Activated T-cell treated with anti-CD3 and anti-CD28 coated beads, Interleukin-2, amount 50 U/mL, for 4 hours (primary cell): ENCODE measurements around the gene ETFA. TPM values are rescaled to one million over a fixed set of nuclear protein-coding genes. Genes with fewer than 3 reads are reported as not detected.
A peak's percentile ranks its signal among the peaks of the same experiment; 100 is the strongest.
"Not testable (repeated sequence)": the region's sequence is repeated elsewhere in the genome, so short reads cannot be mapped to it uniquely, and the experiment has no call there.

ENCODE experiments used
- ATAC-seq, 2 donors: fragments of 200-7000 bp; cut with Tn5 transposase; one replicate each; pipeline ENCODE4 v1.10.0; 2021
- DNase-seq: peaks from one replicate; pipeline ENCODE4 v3.0.0-alpha.2; 2020
- H3K27me3 Mint-ChIP-seq: one replicate; pipeline ENCODE4 v1.8.0; 2021; ENCODE audit warnings: low read depth, mixed read lengths
- H3K36me3 Mint-ChIP-seq: one replicate; pipeline ENCODE4 v1.8.0; 2022; ENCODE audit warnings: mixed read lengths; ENCODE audit not compliant: insufficient read depth
- H3K4me1 Mint-ChIP-seq: one replicate; pipeline ENCODE4 v1.8.0; 2021; ENCODE audit warnings: low read depth, mixed read lengths
- H3K4me3 Mint-ChIP-seq: one replicate; pipeline ENCODE4 v1.8.0; 2021; ENCODE audit warnings: mild to moderate bottlenecking, moderate library complexity, mixed read lengths
- H3K9me3 Mint-ChIP-seq: one replicate; pipeline ENCODE4 v1.8.0; 2021; ENCODE audit warnings: mixed read lengths
- total RNA-seq, 3 donors: library from RNA; stranded (reverse); gene quantifications; one replicate each; pipeline ENCODE4 v1.2.1, GENCODE V29; 2021

The ETFA gene
- total RNA-seq, 3 donors from 2014 or later, result 129 to 145 (median 143) TPM

GRCh38 chr15:76321602-76322001 is 10.3 kb upstream of the ETFA start:
- H3K27me3 Mint-ChIP-seq, result peaks cover 41% of the 10 kb centered on the region
- DNase-seq, result no peak
- no peak for ATAC-seq
- no peaks in the 10 kb centered on the region for H3K4me1 Mint-ChIP-seq
- H3K4me3 Mint-ChIP-seq, result no peak overlapping the region
- no peaks in the 10 kb centered on the region for H3K36me3 Mint-ChIP-seq
- H3K9me3 Mint-ChIP-seq, result no peaks in the 10 kb centered on the region

GRCh38 chr15:76321171-76321570 is 9.9 kb upstream of the ETFA start:
- no peaks in the 10 kb centered on the region for H3K9me3 Mint-ChIP-seq
- peaks cover 38% of the 10 kb centered on the region for H3K27me3 Mint-ChIP-seq
- ATAC-seq (no peak), DNase-seq (no peak)
- H3K4me3 Mint-ChIP-seq, result no peak overlapping the region
- no peaks in the 10 kb centered on the region for H3K4me1 Mint-ChIP-seq
- no peaks in the 10 kb centered on the region for H3K36me3 Mint-ChIP-seq

DNA sequence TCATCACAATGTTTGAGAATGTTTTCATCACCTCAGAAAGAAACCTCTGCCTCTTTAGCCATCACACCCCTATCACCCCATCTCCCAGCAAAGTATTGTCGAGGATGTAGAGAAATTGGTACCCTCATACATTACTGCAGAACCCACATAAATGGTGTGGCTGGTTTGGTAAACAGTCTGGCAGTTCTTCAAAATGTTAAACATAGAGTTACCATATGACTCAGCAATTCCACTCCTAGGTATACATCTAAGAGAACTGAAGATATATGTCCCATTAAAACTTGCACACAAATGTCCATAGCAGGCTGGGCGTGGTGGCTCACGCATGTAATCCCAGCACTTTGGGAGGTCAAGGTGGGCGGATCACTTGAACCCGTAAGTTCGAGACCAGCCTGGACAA is 8.7 kb upstream of the ETFA start:
- no peak for DNase-seq
- H3K27me3 Mint-ChIP-seq, result peaks cover 32% of the 10 kb centered on the region
- H3K36me3 Mint-ChIP-seq, result no peaks in the 10 kb centered on the region
- ATAC-seq, result no peak
- H3K4me1 Mint-ChIP-seq, result no peaks in the 10 kb centered on the region
- H3K9me3 Mint-ChIP-seq, result no peaks in the 10 kb centered on the region
- H3K4me3 Mint-ChIP-seq, result no peak overlapping the region

- Mint-ChIP-seq H3K4me3 (no peak overlapping the region), H3K9me3 (no peaks in the 10 kb centered on the region), H3K4me1 (peaks cover 14% of the 10 kb centered on the region), H3K27me3 (peaks cover 2% of the 10 kb centered on the region), H3K36me3 (no peaks in the 10 kb centered on the region)
- DNase-seq (no peak), ATAC-seq (no peak)
Observed at GRCh38 chr15:76313731-76314130, 2.5 kb upstream of the ETFA start.

- ATAC-seq, H3K9me3 Mint-ChIP-seq, H3K36me3 Mint-ChIP-seq, H3K27me3 Mint-ChIP-seq, DNase-seq: not testable (repeated sequence)
- H3K4me1 Mint-ChIP-seq, result peaks cover 20% of the 10 kb centered on the region
- H3K4me3 Mint-ChIP-seq, result peak overlapping the region; percentile 22
Observed at GRCh38 chr15:76313175-76313567, 1.9 kb upstream of the ETFA start.

- Mint-ChIP-seq H3K36me3 (no peaks in the 10 kb centered on the region), H3K4me3 (peak overlapping the region; percentile 22), H3K9me3 (no peaks in the 10 kb centered on the region), H3K4me1 (peaks cover 21% of the 10 kb centered on the region), H3K27me3 (peaks cover 2% of the 10 kb centered on the region)
- no peak for DNase-seq
- ATAC-seq, result no peak
Observed at GRCh38 chr15:76312540-76313174, 1.4 kb upstream of the ETFA start.

DNA sequence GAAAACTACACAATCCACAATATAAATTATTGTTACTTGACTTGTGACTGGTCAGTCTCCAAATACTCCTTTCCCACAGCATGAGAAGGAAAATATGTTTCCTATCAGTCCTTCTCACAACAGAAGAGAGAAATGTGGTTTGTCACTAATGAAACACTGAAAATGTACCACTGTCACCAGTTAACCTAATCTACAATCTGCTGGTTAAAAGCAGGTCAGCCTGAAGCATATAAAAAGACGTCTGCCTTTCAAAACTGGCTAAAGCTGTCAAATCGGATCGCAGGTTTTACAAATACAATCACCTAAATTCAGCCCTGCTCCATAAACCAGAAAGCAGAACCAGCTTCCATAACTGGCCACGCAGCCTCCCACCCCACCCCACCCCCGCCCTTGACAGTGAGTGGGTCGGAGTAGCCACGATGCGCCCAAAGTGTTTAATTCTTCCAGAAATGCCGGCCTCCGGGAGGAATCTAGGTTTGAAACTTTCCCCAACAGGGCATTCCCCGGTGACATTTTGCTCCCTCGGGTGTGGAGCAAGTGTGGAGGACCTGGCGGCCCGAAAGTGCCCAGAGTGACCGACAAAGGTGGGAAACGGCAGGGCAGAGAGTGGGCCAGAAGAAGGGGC is 682 bp downstream of the ETFA start:
- Mint-ChIP-seq H3K9me3 (no peaks in the 10 kb centered on the region), H3K4me3 (peak overlapping the region; percentile 89), H3K36me3 (no peaks in the 10 kb centered on the region), H3K4me1 (peaks cover 28% of the 10 kb centered on the region), H3K27me3 (peaks cover 2% of the 10 kb centered on the region)
- ATAC-seq, result peak in 1 of 2 donors; percentile 9
- DNase-seq, result no peak

DNA sequence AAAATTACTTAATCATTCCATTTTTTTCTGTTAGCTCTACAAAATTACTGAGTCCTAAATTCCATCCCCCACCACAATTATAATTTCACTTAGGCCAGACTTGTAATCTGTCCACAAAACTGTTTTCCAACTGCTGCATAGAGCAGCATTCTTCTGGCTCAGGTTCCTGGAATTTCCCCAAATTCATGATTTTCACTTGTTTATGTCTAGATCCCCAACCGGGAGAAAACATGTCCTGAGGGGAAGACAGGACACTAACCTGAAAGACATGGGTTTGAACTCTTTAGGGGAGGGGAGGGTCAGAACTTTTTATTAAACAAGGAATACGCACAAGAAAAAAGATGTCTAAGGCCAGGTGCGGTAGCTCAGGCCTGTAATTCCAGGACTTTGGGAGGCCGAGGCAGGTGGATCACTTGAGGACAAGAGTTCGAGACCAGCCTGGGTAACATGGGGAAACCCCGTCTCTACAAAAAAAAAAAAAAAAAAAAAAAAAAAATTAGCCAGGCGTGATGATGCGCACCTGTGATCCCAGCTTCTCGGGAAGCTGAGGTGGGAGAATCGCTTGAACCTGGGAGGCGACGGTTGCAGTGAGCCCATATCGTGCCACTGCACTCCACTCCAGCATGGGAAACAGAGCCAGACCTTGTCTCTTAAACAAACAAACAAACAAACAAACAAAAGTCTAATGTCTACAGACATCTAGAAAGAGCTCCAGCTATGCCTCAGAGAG is 1.5 kb downstream of the ETFA start:
- H3K4me3 Mint-ChIP-seq, result peak overlapping the region; percentile 89
- DNase-seq (no peak), ATAC-seq (no peak)
- peaks cover 4% of the 10 kb centered on the region for H3K9me3 Mint-ChIP-seq
- peaks cover 32% of the 10 kb centered on the region for H3K4me1 Mint-ChIP-seq
- no peaks in the 10 kb centered on the region for H3K27me3 Mint-ChIP-seq
- H3K36me3 Mint-ChIP-seq, result peaks cover 4% of the 10 kb centered on the region

GRCh38 chr15:76303909-76304308 is 7.4 kb downstream of the ETFA start:
- no peaks in the 10 kb centered on the region for H3K27me3 Mint-ChIP-seq
- peaks cover 4% of the 10 kb centered on the region for H3K9me3 Mint-ChIP-seq
- DNase-seq (no peak), ATAC-seq (no peak)
- H3K36me3 Mint-ChIP-seq, result peaks cover 4% of the 10 kb centered on the region
- peaks cover 27% of the 10 kb centered on the region for H3K4me1 Mint-ChIP-seq
- H3K4me3 Mint-ChIP-seq, result no peak overlapping the region

DNA sequence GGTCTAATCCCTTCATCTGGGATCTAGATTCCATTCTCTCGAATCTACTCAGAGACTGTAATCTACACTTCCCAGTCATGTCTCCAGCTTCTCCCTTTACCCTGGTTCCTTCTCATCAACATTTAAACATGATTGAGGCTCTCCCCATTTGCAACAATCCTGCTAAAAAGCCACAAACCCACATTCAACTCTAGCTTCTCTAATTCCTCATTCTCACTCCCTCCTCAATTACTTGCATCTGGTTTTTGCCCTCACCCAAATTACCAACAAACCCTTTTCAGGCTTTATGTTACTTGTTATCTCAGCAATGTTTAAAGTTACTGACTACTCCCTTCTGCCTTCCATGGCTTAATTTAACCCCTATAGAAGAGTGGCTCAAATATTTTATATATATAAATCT is 11.5 kb downstream of the ETFA start:
- ATAC-seq, result no peak
- Mint-ChIP-seq H3K9me3 (no peaks in the 10 kb centered on the region), H3K4me1 (peaks cover 19% of the 10 kb centered on the region), H3K4me3 (no peak overlapping the region), H3K27me3 (no peaks in the 10 kb centered on the region), H3K36me3 (no peaks in the 10 kb centered on the region)
- DNase-seq, result no peak

- no peak for ATAC-seq
Observed at GRCh38 chr15:76298986-76299385, 12.3 kb downstream of the ETFA start.

DNA sequence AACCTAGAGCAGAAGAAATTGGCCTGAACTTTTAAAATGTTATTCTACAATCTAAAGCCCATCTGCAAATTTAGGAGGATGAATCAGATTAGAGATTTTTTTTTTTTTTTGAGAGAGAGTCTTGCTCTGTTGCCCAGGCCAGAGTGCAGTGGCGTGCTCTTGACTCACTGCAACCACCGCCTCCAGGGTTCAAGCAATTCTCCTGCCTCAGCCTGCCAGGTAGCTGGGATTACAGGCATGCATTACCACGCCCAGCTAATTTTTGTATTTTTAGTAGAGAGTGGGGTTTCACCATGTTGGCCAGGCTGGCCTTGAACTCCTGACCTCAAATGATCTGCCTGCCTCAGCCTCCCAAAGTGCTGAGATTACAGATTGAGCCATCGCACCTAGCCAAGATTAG is 13.3 kb downstream of the ETFA start:
- not testable (repeated sequence) for ATAC-seq, H3K4me3 Mint-ChIP-seq, H3K9me3 Mint-ChIP-seq, H3K27me3 Mint-ChIP-seq, H3K36me3 Mint-ChIP-seq, DNase-seq
- peaks cover 27% of the 10 kb centered on the region for H3K4me1 Mint-ChIP-seq

More at GRCh38 chr15:76298986-76299385, 12.3 kb downstream of the ETFA start:
- DNase-seq, result no peak
- Mint-ChIP-seq H3K36me3 (no peaks in the 10 kb centered on the region), H3K27me3 (no peaks in the 10 kb centered on the region), H3K4me1 (peaks cover 22% of the 10 kb centered on the region), H3K9me3 (no peaks in the 10 kb centered on the region), H3K4me3 (no peak overlapping the region)

DNA sequence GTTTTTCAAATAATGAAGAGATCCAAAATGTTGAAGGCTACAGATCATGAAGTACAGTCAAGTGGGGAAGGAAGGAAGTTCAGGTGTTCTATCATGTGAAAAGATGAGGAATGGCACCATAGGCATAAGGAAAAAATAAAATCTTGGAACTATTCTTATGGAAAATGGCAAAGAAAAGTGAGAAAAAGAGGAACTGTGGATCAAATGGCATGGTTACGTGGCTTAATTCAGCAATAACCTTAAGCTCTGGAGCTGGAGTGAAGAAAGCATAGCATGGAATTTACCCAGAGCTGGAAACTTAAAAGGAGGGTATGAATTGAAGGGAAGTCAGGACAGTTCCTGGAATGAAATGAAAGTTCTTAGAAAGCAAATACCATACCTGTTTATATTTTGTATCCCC is 14.4 kb downstream of the ETFA start:
- Mint-ChIP-seq H3K4me1 (peaks cover 33% of the 10 kb centered on the region), H3K4me3 (no peak overlapping the region), H3K9me3 (no peaks in the 10 kb centered on the region), H3K36me3 (peaks cover 8% of the 10 kb centered on the region), H3K27me3 (no peaks in the 10 kb centered on the region)
- no peak for ATAC-seq
- no peak for DNase-seq

GRCh38 chr15:76294463-76294862 is 16.8 kb downstream of the ETFA start:
- DNase-seq, H3K27me3 Mint-ChIP-seq, ATAC-seq, H3K4me3 Mint-ChIP-seq, H3K9me3 Mint-ChIP-seq: not testable (repeated sequence)
- peaks cover 33% of the 10 kb centered on the region for H3K4me1 Mint-ChIP-seq
- peaks cover 17% of the 10 kb centered on the region for H3K36me3 Mint-ChIP-seq

- DNase-seq (no peak), ATAC-seq (peak; percentile 96)
- peaks cover 17% of the 10 kb centered on the region for H3K36me3 Mint-ChIP-seq
- H3K27me3 Mint-ChIP-seq, result no peaks in the 10 kb centered on the region
- H3K9me3 Mint-ChIP-seq, result no peaks in the 10 kb centered on the region
- H3K4me1 Mint-ChIP-seq, result peaks cover 33% of the 10 kb centered on the region
- no peak overlapping the region for H3K4me3 Mint-ChIP-seq
Observed at GRCh38 chr15:76293361-76293760, 17.9 kb downstream of the ETFA start.
